ENCODE results near the gene TAF11L10.
"Not testable (repeated sequence)": the region's sequence is repeated elsewhere in the genome, so short reads cannot be mapped to it uniquely, and the experiment has no call there.

Gene TAF11L10

DNA sequence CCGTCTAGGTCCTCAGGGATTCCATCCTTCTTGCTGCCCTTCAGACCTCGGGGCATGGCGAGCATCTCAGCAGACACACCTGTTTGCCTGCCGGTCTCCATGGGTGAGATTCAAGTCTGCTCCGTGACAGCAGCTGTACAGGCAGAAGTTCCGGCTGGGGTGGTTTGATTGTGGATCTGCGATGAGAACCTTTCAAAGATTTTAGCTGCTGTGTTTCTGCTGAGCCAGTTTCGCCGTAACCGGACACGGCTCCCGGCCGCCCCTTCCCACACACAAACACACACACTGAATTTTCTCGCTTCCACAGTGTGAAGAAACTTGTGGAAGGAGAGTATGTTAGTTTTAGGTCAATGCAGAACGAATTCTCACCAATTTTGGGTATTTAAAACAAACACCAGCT lies at the start of gene TAF11L10:
Gene TAF11L10, minus strand, starts transcription at position 101 of the 400 bp plus-strand sequence.
- DNase-seq = not testable (repeated sequence)

DNA sequence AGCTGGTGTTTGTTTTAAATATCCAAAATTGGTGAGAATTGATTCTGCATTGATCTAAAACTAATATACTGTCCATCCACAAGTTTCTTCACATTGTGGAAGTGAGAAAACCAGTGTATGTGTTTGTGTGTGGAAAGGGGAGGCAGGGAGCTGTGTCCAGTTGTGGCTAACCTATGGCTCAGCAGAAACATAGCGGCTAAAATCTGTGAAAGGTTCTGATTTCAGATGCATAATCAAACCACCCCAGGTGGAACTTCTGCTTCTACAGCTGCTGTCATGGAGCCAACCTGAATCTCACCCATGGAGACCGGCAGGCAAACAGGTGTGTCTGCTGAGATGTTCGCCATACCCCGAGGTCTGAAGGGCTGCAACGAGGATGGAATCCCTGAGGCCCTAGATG lies 36.5 kb upstream of the TAF11L10 start, which contains the start of gene TAF11L14:
Gene TAF11L14, plus strand, starts transcription at position 301 of the 400 bp plus-strand sequence.
- DNase-seq = no peak

DNA sequence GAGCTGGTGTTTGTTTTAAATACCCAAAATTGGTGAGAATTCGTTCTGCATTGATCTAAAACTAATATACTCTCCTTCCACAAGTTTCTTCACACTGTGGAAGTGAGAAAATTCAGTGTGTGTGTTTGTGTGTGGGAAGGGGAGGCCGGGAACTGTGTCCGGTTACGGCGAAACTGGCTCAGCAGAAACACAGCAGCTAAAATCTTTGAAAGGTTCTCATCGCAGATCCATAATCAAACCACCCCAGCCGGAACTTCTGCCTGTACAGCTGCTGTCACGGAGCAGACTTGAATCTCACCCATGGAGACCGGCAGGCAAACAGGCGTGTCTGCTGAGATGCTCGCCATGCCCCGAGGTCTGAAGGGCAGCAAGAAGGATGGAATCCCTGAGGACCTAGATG lies 34.2 kb upstream of the TAF11L10 start, which contains the start of gene TAF11L13:
Gene TAF11L13, plus strand, starts transcription at position 301 of the 400 bp plus-strand sequence.
- not testable (repeated sequence) for DNase-seq

DNA sequence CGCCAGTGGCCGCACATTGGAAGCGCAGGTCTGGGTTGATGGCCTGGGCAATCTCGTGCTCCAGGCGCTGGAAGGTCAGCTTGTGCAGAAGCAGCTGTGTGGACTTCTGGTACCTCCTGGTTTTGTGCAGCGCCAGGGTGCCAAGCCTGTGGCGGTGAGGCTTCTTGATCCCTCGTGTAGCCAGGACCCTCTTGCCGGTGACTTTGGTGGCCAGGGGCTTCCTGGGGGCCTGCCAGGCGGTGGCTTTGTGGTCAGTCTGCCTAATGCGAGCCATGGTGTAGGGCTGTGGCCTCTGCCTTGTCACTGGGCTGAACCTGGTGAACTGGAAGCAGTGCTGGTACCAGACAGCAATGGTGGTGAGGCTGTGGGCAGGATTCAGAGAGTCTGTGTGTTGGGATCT lies 28.1 kb upstream of the TAF11L10 start:
- no peak for DNase-seq

DNA sequence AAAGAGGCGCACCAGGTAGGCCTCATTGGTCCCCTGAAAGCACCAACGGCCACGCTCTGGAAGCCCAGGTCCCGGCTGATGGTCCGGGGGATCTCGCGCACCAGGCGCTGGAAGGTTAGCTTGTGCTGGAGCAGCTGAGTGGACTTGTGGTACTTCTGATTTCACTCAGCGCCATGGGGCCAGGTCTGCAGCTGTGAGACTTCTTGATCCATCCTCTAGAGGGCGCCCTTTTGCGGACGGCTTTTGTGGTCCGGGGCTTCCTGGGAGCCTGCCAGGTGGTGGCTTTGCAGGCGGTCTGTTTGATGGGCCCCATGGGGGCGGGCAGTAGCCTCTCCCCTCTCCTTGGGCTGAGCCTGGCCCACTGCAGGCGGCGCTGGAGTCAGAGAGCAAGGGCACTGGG lies 23.0 kb upstream of the TAF11L10 start:
- DNase-seq = no peak

DNA sequence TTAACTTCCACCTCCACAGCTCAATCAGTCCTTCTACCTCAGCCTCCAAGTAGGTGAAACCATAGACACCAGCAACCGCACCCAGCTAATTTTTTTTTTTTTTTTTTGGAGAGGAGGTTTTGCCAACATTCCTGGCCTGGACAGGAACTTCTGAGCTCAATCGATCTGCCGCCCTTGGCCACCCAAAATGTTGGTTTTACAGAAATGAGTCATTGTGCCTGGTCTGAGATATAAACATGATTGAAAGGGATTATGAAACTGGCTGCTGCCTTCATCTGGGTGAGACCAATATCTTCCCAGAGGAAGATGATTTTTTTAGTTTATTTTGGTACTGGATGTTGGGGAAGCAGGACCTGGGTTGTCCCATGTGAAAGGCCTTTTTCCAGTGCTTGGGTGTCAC lies 21.7 kb upstream of the TAF11L10 start:
- DNase-seq = no peak

DNA sequence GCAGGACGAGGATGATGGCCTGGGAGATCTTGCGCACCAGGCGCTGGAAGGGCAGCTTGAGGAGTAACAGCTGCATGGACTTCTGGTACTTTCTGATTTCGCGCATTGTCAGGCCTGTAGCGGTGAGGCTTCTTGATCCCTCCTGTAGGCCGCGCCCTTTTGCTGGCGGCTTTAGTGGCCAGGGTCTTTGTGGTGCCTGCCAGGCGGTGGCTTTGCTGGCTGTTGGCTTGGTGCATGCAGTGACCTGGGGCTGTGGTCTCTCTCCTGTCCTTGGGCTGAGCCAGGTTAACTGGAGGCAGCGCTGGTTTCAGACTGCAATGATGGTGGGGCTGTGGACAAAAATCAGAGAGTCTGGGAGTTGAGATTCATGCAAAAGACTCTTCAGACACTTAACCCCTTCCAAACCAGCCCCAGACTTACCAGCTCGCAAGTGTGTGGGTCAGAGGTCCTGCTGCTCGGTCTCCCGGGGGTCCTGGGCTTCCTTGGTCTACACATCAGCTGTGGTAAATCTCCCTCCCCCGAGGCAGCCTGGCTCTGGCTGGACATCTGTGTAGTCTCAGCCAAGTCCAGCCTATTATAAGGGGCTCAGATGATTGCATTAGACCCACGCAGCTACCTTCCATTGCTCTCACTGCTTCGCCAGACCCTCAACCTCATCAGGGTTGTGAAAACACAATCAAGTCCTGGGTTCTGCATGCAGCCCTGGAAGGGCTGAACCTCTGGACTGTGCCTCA lies 17.4 kb upstream of the TAF11L10 start:
- no peak for DNase-seq

DNA sequence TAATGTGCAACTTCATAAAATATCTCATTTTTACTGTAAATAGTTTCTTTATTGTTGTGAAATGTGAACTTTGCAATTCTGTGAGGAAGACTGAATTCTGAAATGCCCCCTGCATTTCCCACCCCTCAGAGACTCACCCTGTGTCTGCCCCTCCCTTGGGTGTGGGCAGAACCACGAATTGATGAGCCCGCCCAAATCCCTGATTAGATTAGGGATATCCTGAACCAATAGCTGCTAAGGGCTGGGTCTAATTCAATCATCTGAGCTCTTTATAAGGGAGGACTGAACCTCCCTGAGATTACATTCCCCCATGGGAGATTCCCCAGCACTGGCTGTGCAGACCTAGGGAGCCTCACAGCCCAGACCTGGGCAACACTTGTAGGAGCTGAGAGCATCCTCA lies 12.5 kb upstream of the TAF11L10 start, which contains the start of gene TAF11L12:
Gene TAF11L12, plus strand, starts transcription at position 301 of the 400 bp plus-strand sequence.
- not testable (repeated sequence) for DNase-seq

DNA sequence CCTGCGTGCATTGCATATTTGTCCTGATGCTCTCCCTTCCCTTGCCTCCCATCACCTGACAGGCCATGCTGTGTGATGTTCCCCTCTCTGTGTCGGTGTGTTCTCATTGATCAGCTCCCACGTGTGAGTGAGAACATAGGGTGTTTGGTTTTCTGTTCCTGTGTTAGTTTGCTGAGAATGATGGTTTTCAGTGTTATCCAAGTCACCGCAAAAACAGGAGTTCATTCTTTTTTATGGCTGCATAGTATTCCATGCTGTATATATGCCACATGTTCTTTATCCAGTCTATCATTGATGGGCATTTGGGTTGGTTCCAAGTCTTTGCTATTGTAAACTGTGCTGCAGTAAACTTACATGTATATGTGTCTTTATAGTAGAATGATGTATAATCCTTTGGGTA lies 9.8 kb upstream of the TAF11L10 start:
- DNase-seq = not testable (repeated sequence)

DNA sequence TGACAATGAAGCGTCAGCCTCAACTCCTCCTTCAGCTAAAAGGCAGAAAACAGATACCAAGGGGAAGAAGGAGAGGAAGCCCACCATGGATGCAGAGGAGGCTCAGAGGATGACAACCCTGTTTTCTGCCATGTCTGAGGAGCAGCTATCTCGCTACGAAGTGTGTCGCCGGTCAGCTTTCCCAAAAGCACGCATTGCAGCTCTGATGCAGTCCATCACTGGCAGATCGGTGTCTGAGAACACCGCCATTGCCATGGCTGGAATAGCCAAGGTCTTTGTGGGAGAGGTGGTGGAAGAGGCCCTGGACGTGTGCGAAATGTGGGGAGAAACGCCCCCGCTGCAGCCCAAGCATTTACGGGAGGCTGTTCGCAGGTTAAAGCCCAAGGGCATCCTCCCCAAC lies 7.3 kb upstream of the TAF11L10 start:
- no peak for DNase-seq

DNA sequence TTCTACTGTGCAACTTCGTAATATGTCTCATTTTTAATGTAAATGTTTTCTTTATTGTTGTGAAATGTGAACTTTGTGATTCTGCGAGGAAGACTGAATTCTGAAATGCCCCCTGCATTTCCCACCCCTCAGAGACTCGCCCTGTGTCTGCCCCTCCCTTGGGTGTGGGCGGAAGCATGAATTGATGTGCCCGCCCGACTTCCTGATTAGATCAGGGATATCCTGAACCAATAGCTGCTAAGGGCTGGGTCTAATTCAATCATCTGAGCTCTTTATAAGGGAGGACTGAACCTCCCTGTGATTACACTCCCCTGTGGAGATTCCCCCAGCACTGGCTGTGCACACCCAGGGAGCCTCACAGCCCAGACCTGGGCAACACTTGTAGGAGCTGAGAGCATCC lies 6.3 kb upstream of the TAF11L10 start, which contains the start of gene TAF11L11:
Gene TAF11L11, plus strand, starts transcription at position 304 of the 400 bp plus-strand sequence.
- not testable (repeated sequence) for DNase-seq

DNA sequence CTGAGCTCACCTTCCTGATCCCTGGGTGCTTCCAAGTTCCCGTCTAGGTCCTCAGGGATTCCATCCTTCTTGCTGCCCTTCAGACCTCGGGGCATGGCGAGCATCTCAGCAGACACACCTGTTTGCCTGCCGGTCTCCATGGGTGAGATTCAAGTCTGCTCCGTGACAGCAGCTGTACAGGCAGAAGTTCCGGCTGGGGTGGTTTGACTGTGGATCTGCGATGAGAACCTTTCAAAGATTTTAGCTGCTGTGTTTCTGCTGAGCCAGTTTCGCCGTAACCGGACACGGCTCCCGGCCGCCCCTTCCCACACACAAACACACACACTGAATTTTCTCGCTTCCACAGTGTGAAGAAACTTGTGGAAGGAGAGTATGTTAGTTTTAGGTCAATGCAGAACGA lies 3.4 kb downstream of the TAF11L10 start, which contains the start of gene TAF11L9:
Gene TAF11L9, minus strand, starts transcription at position 140 of the 400 bp plus-strand sequence.
- DNase-seq = not testable (repeated sequence)

DNA sequence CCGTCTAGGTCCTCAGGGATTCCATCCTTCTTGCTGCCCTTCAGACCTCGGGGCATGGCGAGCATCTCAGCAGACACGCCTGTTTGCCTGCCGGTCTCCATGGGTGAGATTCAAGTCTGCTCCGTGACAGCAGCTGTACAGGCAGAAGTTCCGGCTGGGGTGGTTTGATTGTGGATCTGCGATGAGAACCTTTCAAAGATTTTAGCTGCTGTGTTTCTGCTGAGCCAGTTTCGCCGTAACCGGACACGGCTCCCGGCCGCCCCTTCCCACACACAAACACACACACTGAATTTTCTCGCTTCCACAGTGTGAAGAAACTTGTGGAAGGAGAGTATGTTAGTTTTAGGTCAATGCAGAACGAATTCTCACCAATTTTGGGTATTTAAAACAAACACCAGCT lies 6.8 kb downstream of the TAF11L10 start, which contains the start of gene TAF11L8:
Gene TAF11L8, minus strand, starts transcription at position 101 of the 400 bp plus-strand sequence.
- DNase-seq = not testable (repeated sequence)

DNA sequence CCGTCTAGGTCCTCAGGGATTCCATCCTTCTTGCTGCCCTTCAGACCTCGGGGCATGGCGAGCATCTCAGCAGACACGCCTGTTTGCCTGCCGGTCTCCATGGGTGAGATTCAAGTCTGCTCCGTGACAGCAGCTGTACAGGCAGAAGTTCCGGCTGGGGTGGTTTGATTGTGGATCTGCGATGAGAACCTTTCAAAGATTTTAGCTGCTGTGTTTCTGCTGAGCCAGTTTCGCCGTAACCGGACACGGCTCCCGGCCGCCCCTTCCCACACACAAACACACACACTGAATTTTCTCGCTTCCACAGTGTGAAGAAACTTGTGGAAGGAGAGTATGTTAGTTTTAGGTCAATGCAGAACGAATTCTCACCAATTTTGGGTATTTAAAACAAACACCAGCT lies 12.0 kb downstream of the TAF11L10 start, which contains the start of gene TAF11L7:
Gene TAF11L7, minus strand, starts transcription at position 101 of the 400 bp plus-strand sequence.
- DNase-seq = not testable (repeated sequence)

Data from GDM1 (cell line).